ENCODE results near the gene NMNAT2.
A peak's percentile ranks its signal among the peaks of the same experiment; 100 is the strongest.
"Not testable (repeated sequence)": the region's sequence is repeated elsewhere in the genome, so short reads cannot be mapped to it uniquely, and the experiment has no call there.

Gene NMNAT2

GRCh38 chr1:183417772-183418491 is at the start of gene NMNAT2:
NMNAT2 (minus strand) TSS chr1:183418380; CDS start chr1:183418267, 113 bp downstream.
- DNase-seq (ENCODE audit: low spot score), result peak; percentile 69

GRCh38 chr1:183467687-183468086 is 49.5 kb upstream of the NMNAT2 start:
- DNase-seq (ENCODE audit: low spot score), result no peak

- no peak for DNase-seq (ENCODE audit: low spot score)
Observed at GRCh38 chr1:183466781-183467180, 48.6 kb upstream of the NMNAT2 start.

GRCh38 chr1:183463566-183463965 is 45.4 kb upstream of the NMNAT2 start:
- DNase-seq (ENCODE audit: low spot score), result no peak

- DNase-seq (ENCODE audit: low spot score), result peak; percentile 26
Observed at GRCh38 chr1:183461350-183461749, 43.2 kb upstream of the NMNAT2 start.

- no peak for DNase-seq (ENCODE audit: low spot score)
Observed at GRCh38 chr1:183460596-183460995, 42.4 kb upstream of the NMNAT2 start.

- DNase-seq (ENCODE audit: low spot score), result no peak
Observed at GRCh38 chr1:183457449-183457848, 39.3 kb upstream of the NMNAT2 start.

GRCh38 chr1:183456826-183457225 is 38.6 kb upstream of the NMNAT2 start:
- DNase-seq (ENCODE audit: low spot score), result no peak

GRCh38 chr1:183454377-183454776 is 36.2 kb upstream of the NMNAT2 start:
- DNase-seq (ENCODE audit: low spot score), result no peak

- DNase-seq (ENCODE audit: low spot score), result no peak
Observed at GRCh38 chr1:183450093-183450492, 31.9 kb upstream of the NMNAT2 start.

- DNase-seq (ENCODE audit: low spot score), result no peak
Observed at GRCh38 chr1:183449223-183449770, 31.1 kb upstream of the NMNAT2 start.

- peak; percentile 29 for DNase-seq (ENCODE audit: low spot score)
Observed at GRCh38 chr1:183444243-183444642, 26.1 kb upstream of the NMNAT2 start.

- no peak for DNase-seq (ENCODE audit: low spot score)
Observed at GRCh38 chr1:183443466-183443865, 25.3 kb upstream of the NMNAT2 start.

GRCh38 chr1:183443011-183443410 is 24.8 kb upstream of the NMNAT2 start:
- no peak for DNase-seq (ENCODE audit: low spot score)

GRCh38 chr1:183438060-183438459 is 19.9 kb upstream of the NMNAT2 start:
- no peak for DNase-seq (ENCODE audit: low spot score)

- DNase-seq (ENCODE audit: low spot score), result no peak
Observed at GRCh38 chr1:183435497-183435896, 17.3 kb upstream of the NMNAT2 start.

GRCh38 chr1:183433703-183434102 is 15.5 kb upstream of the NMNAT2 start:
- DNase-seq (ENCODE audit: low spot score), result no peak

GRCh38 chr1:183432548-183432875 is 14.3 kb upstream of the NMNAT2 start:
- no peak for DNase-seq (ENCODE audit: low spot score)

GRCh38 chr1:183431840-183432547 is 13.8 kb upstream of the NMNAT2 start:
- DNase-seq (ENCODE audit: low spot score), result no peak

GRCh38 chr1:183427591-183427990 is 9.4 kb upstream of the NMNAT2 start:
- not testable (repeated sequence) for DNase-seq (ENCODE audit: low spot score)

- DNase-seq (ENCODE audit: low spot score), result no peak
Observed at GRCh38 chr1:183424691-183425090, 6.5 kb upstream of the NMNAT2 start.

GRCh38 chr1:183423541-183423940 is 5.4 kb upstream of the NMNAT2 start:
- no peak for DNase-seq (ENCODE audit: low spot score)

- no peak for DNase-seq (ENCODE audit: low spot score)
Observed at GRCh38 chr1:183419399-183419798, 1.2 kb upstream of the NMNAT2 start.

Measured in iPS-NIHi11 (cell line).